ENCODE measurements around the gene DLK1. TPM values are rescaled to one million over a fixed set of nuclear protein-coding genes. Genes with fewer than 3 reads are reported as not detected.

The DLK1 gene
- total and polyA plus RNA-seq, 2 of the 13 experiments (the other 11 are each of a cell fraction or from before 2014, with no cell fraction given), result 95.5 to 312 TPM

DNA sequence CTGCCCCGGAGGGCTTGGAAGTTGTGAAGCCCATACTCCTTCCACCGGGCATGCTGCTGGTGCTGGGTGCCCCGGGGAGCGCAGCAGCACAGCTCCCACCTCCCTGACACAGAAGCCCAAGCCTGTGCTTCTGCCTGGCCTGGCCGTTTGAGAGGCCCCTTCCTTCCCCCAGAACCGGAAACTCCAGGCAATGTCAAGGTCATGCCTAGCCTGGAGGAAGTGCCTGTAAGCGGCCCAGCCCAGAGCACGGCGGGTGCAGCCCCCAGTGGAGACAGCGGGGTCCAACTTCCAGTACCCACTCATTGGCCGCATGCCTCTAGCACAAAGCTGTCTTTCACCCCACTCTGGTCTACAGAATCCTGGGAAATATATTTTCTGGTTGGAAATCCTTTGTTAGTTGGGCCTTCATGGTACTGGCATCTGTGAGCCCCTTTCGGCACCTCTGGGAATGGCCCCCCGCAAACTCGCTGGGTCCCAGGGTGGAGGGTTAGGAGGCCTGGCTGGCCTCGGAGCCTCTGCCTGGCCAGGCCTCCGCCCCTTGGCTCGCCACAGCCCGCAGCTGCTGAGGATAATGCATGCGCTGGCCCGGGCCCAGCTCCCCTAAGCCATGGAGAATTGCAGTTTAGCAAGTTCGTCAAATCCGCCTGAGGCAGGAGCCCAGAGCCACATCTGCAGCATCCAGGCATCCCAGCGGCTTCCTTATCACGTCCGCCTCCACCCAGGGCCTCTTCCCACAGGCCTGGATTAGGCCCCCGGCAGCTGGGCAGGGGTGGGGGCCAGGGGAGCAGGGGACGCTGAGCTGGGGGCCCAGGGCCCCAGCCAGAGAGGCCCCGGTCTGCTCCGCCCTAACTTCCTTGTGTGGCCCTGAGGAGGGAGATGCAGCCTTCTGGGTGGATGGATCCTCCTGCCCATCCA lies 48.9 kb upstream of the DLK1 start (continued):
- TF ChIP-seq ZNF670 (CRISPR knock-in tag; IDR thresholded peaks at IDR 0.05; ENCODE audit: borderline replicate concordance) (peak; percentile 33; the same call in 1 of the 2 replicates), CBFB (CRISPR knock-in tag; IDR thresholded peaks at IDR 0.05) (no peak), TAF1 (CRISPR knock-in tag; IDR thresholded peaks at IDR 0.05) (peak; percentile 47; the same call in 1 of the 2 replicates), ZFX (CRISPR knock-in tag; IDR thresholded peaks at IDR 0.05; ENCODE audit: low read depth) (peak; percentile 72; the same call in 1 of the 2 replicates), SKI (IDR thresholded peaks at IDR 0.05; ENCODE audit: partially characterized antibody) (peak; percentile 72), ERF (CRISPR knock-in tag; IDR thresholded peaks at IDR 0.05) (peak; percentile 75; the same call in 1 of the 2 replicates), NR2C2 (CRISPR knock-in tag; IDR thresholded peaks at IDR 0.05; ENCODE audit: borderline replicate concordance) (peak; percentile 24; the same call in 1 of the 2 replicates), THAP11 (CRISPR knock-in tag; IDR thresholded peaks at IDR 0.05) (0 out of 2 replicates have a peak, but pooled peaks have one; percentile 35), CEBPG (CRISPR knock-in tag; IDR thresholded peaks at IDR 0.05) (no peak), GABPB1 (CRISPR knock-in tag; IDR thresholded peaks at IDR 0.05) (peak; percentile 83), ZBTB38 (CRISPR knock-in tag; IDR thresholded peaks at IDR 0.05) (peak; percentile 98), NCOA2 (CRISPR knock-in tag; IDR thresholded peaks at IDR 0.05) (peak; percentile 57; the same call in 1 of the 2 replicates), NR2F6 (IDR thresholded peaks at IDR 0.05) (peak; percentile 28; the same call in 1 of the 2 replicates), NR2F6 (CRISPR knock-in tag; IDR thresholded peaks at IDR 0.05) (peak; percentile 50; the same call in 1 of the 2 replicates), ELF1 (CRISPR knock-in tag; IDR thresholded peaks at IDR 0.05) (peak; percentile 66; the same call in 1 of the 2 replicates), FOXA3 (CRISPR knock-in tag; IDR thresholded peaks at IDR 0.05) (peak; percentile 40; the same call in 1 of the 2 replicates), ZNF747 (CRISPR knock-in tag; IDR thresholded peaks at IDR 0.05; ENCODE audit: borderline replicate concordance) (peak; percentile 51; the same call in 1 of the 2 replicates), LCORL (IDR thresholded peaks at IDR 0.05) (no peak), LCORL (CRISPR knock-in tag; IDR thresholded peaks at IDR 0.05) (peak; percentile 49; the same call in 1 of the 2 replicates), HOXA3 (CRISPR knock-in tag; IDR thresholded peaks at IDR 0.05) (0 out of 2 replicates have a peak, but pooled peaks have one; percentile 22), EEA1 (CRISPR knock-in tag; IDR thresholded peaks at IDR 0.05; ENCODE audit: borderline replicate concordance) (no peak), ZNF441 (CRISPR knock-in tag; IDR thresholded peaks at IDR 0.05; ENCODE audit: borderline replicate concordance) (0 out of 2 replicates have a peak, but pooled peaks have one; percentile 51), ZNF572 (CRISPR knock-in tag; IDR thresholded peaks at IDR 0.05) (no peak), ZNF552 (CRISPR knock-in tag; IDR thresholded peaks at IDR 0.05; ENCODE audit: borderline replicate concordance) (peak; percentile 62; the same call in 1 of the 2 replicates), POLR2G (IDR thresholded peaks at IDR 0.05; ENCODE audit: low read depth, low read length) (0 out of 2 replicates have a peak, but pooled peaks have one; percentile 25), GATAD2A (CRISPR knock-in tag; IDR thresholded peaks at IDR 0.05) (peak; percentile 59), ZNF564 (CRISPR knock-in tag; IDR thresholded peaks at IDR 0.05) (peak; percentile 64; the same call in 1 of the 2 replicates), MIXL1 (CRISPR knock-in tag; IDR thresholded peaks at IDR 0.05) (0 out of 2 replicates have a peak, but pooled peaks have one; percentile 18)
- TF ChIP-seq, protein P1, sequence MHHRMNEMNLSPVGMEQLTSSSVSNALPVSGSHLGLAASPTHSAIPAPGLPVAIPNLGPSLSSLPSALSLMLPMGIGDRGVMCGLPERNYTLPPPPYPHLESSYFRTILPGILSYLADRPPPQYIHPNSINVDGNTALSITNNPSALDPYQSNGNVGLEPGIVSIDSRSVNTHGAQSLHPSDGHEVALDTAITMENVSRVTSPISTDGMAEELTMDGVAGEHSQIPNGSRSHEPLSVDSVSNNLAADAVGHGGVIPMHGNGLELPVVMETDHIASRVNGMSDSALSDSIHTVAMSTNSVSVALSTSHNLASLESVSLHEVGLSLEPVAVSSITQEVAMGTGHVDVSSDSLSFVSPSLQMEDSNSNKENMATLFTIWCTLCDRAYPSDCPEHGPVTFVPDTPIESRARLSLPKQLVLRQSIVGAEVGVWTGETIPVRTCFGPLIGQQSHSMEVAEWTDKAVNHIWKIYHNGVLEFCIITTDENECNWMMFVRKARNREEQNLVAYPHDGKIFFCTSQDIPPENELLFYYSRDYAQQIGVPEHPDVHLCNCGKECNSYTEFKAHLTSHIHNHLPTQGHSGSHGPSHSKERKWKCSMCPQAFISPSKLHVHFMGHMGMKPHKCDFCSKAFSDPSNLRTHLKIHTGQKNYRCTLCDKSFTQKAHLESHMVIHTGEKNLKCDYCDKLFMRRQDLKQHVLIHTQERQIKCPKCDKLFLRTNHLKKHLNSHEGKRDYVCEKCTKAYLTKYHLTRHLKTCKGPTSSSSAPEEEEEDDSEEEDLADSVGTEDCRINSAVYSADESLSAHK (CRISPR knock-in tag; IDR thresholded peaks at IDR 0.05; ENCODE audit: borderline replicate concordance), result no peak
- TF ChIP-seq, protein P2, sequence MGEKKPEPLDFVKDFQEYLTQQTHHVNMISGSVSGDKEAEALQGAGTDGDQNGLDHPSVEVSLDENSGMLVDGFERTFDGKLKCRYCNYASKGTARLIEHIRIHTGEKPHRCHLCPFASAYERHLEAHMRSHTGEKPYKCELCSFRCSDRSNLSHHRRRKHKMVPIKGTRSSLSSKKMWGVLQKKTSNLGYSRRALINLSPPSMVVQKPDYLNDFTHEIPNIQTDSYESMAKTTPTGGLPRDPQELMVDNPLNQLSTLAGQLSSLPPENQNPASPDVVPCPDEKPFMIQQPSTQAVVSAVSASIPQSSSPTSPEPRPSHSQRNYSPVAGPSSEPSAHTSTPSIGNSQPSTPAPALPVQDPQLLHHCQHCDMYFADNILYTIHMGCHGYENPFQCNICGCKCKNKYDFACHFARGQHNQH (CRISPR knock-in tag; IDR thresholded peaks at IDR 0.05), result peak; percentile 60
